Stimulated activated naive CD8-positive, alpha-beta T cell treated with anti-CD3 and anti-CD28 coated beads, Interleukin-15, amount 100 ng/mL, for 72 hours (primary cell): ENCODE data around the gene HLA-DQB1.
A peak's percentile ranks its signal among the peaks of the same experiment; 100 is the strongest.
"Not testable (repeated sequence)": the region's sequence is repeated elsewhere in the genome, so short reads cannot be mapped to it uniquely, and the experiment has no call there.

Experiments
- ATAC-seq: fragments of 150-1000 bp; cut with Tn5 transposase; 2 replicates; pipeline ENCODE4 v1.10.0; 2021; ENCODE audit warnings: mild to moderate bottlenecking, moderate library complexity
- DNase-seq, 2 donors: peaks; one replicate each; pipeline ENCODE4 v3.0.0; 2021 to 2022
- H3K27ac Mint-ChIP-seq, 2 donors: one replicate each; pipeline ENCODE4 v1.8.0; 2022; ENCODE audit warnings: mild to moderate bottlenecking in 2 of 2, mixed read lengths in 2 of 2, moderate library complexity in 2 of 2
- H3K27me3 Mint-ChIP-seq: one replicate; pipeline ENCODE4 v1.8.0; 2022; ENCODE audit warnings: mixed read lengths
- H3K4me1 Mint-ChIP-seq: one replicate; pipeline ENCODE4 v1.8.0; 2022; ENCODE audit warnings: mild to moderate bottlenecking, mixed read lengths
- H3K4me3 Mint-ChIP-seq, 2 donors: one replicate each; pipeline ENCODE4 v1.8.0; 2022; ENCODE audit warnings: mild to moderate bottlenecking in 2 of 2, mixed read lengths in 2 of 2, moderate library complexity in 1 of 2
- H3K9me3 Mint-ChIP-seq, 2 donors: one replicate each; pipeline ENCODE4 v1.8.0; 2022; ENCODE audit warnings: mixed read lengths in 2 of 2

HLA-DQB1 gene

GRCh38 chr6:32666420-32667300 lies at the start of gene HLA-DQB1:
Gene HLA-DQB1, minus strand, starts transcription at chr6:32666657. Its CDS starts 50 bp downstream, at chr6:32666607.
- peak; percentile 41 to 70 for DNase-seq
- ATAC-seq, result peak; percentile 85
- Mint-ChIP-seq H3K27ac (peak within 1 kb of the TSS in 1 of 2 donors; percentile 44), H3K4me1 (peaks cover 41% of the 10 kb centered on the region), H3K4me3 (peak within 1 kb of the TSS; percentile 84), H3K27me3 (peaks cover 39% of the 10 kb centered on the region), H3K9me3 (peaks cover under 1 to 3% of the 10 kb centered on the region in 2 donors)

- peaks cover 8% of the 10 kb centered on the region for H3K27me3 Mint-ChIP-seq
- H3K4me3 Mint-ChIP-seq, result no peak overlapping the region
- ATAC-seq (no peak), DNase-seq (no peak)
- H3K9me3 Mint-ChIP-seq, result no peaks in the 10 kb centered on the region
- no peaks in the 10 kb centered on the region for H3K4me1 Mint-ChIP-seq
- no peak overlapping the region for H3K27ac Mint-ChIP-seq
These were observed 46.8 kb upstream of the HLA-DQB1 start for GRCh38 chr6:32713241-32713640.

- ATAC-seq, result no peak
- no peak for DNase-seq
- peaks cover 0 to 7% of the 10 kb centered on the region in 2 donors for H3K9me3 Mint-ChIP-seq
- no peak overlapping the region for H3K4me3 Mint-ChIP-seq
- H3K4me1 Mint-ChIP-seq, result no peaks in the 10 kb centered on the region
- no peaks in the 10 kb centered on the region for H3K27me3 Mint-ChIP-seq
- no peak overlapping the region for H3K27ac Mint-ChIP-seq
These were observed 43.2 kb upstream of the HLA-DQB1 start for GRCh38 chr6:32709625-32710024.

GRCh38 chr6:32705164-32705563 lies 38.7 kb upstream of the HLA-DQB1 start:
- not testable (repeated sequence) for H3K9me3 Mint-ChIP-seq

GRCh38 chr6:32703347-32703746 lies 36.9 kb upstream of the HLA-DQB1 start:
- no peak for ATAC-seq
- Mint-ChIP-seq H3K4me3 (no peak overlapping the region), H3K27me3 (peaks cover 30% of the 10 kb centered on the region), H3K9me3 (peaks cover 0 to 7% of the 10 kb centered on the region in 2 donors), H3K4me1 (no peaks in the 10 kb centered on the region), H3K27ac (no peak overlapping the region)
- DNase-seq, result no peak

More at GRCh38 chr6:32705164-32705563, 38.7 kb upstream of the HLA-DQB1 start:
- not testable (repeated sequence) for H3K27ac Mint-ChIP-seq, H3K4me1 Mint-ChIP-seq, ATAC-seq, H3K4me3 Mint-ChIP-seq, DNase-seq
- peaks cover 22% of the 10 kb centered on the region for H3K27me3 Mint-ChIP-seq

- no peak overlapping the region for H3K27ac Mint-ChIP-seq
- peak; percentile 72 for ATAC-seq
- DNase-seq, result peak; percentile 18 to 21
- peaks cover 0 to 7% of the 10 kb centered on the region in 2 donors for H3K9me3 Mint-ChIP-seq
- peaks cover 47% of the 10 kb centered on the region for H3K27me3 Mint-ChIP-seq
- H3K4me3 Mint-ChIP-seq, result no peak overlapping the region
- H3K4me1 Mint-ChIP-seq, result no peaks in the 10 kb centered on the region
These were observed 34.1 kb upstream of the HLA-DQB1 start for GRCh38 chr6:32700391-32701040.

- no peak for ATAC-seq
- Mint-ChIP-seq H3K27me3 (peaks cover 71% of the 10 kb centered on the region), H3K4me3 (no peak overlapping the region)
These were observed 30.6 kb upstream of the HLA-DQB1 start for GRCh38 chr6:32697031-32697430.

GRCh38 chr6:32692019-32692418 lies 25.6 kb upstream of the HLA-DQB1 start:
- ATAC-seq, result peak; percentile 80
- Mint-ChIP-seq H3K4me1 (peaks cover 16% of the 10 kb centered on the region), H3K27me3 (peaks cover 41% of the 10 kb centered on the region), H3K27ac (peak overlapping the region in 1 of 2 donors; percentile 47), H3K9me3 (no peaks in the 10 kb centered on the region), H3K4me3 (no peak overlapping the region)
- peak; percentile 36 to 57 for DNase-seq

More at GRCh38 chr6:32697031-32697430, 30.6 kb upstream of the HLA-DQB1 start:
- DNase-seq, result no peak
- no peaks in the 10 kb centered on the region for H3K4me1 Mint-ChIP-seq
- H3K27ac Mint-ChIP-seq, result no peak overlapping the region
- no peaks in the 10 kb centered on the region for H3K9me3 Mint-ChIP-seq

GRCh38 chr6:32689531-32690501 lies 23.4 kb upstream of the HLA-DQB1 start:
- Mint-ChIP-seq H3K27ac (no peak overlapping the region), H3K9me3 (no peaks in the 10 kb centered on the region), H3K27me3 (peaks cover 23% of the 10 kb centered on the region), H3K4me3 (no peak overlapping the region), H3K4me1 (peaks cover 34% of the 10 kb centered on the region)
- ATAC-seq, result no peak
- no peak for DNase-seq

- DNase-seq, result peak; percentile 41 to 58
- peaks cover 40% of the 10 kb centered on the region for H3K4me1 Mint-ChIP-seq
- H3K27ac Mint-ChIP-seq, result peak overlapping the region; percentile 22 to 90
- ATAC-seq, result peak; percentile 99
- H3K4me3 Mint-ChIP-seq, result peak overlapping the region; percentile 51 to 62
- H3K27me3 Mint-ChIP-seq, result no peaks in the 10 kb centered on the region
- peaks cover 0 to 7% of the 10 kb centered on the region in 2 donors for H3K9me3 Mint-ChIP-seq
These were observed 19.1 kb upstream of the HLA-DQB1 start for GRCh38 chr6:32685603-32686002.

- Mint-ChIP-seq H3K4me3 (no peak overlapping the region), H3K27me3 (no peaks in the 10 kb centered on the region), H3K9me3 (peaks cover 0 to 10% of the 10 kb centered on the region in 2 donors), H3K4me1 (peaks cover 38% of the 10 kb centered on the region), H3K27ac (no peak overlapping the region)
- no peak for DNase-seq
- no peak for ATAC-seq
These were observed 17.8 kb upstream of the HLA-DQB1 start for GRCh38 chr6:32684246-32684645.

- Mint-ChIP-seq H3K9me3 (peaks cover 14 to 45% of the 10 kb centered on the region in 2 donors), H3K4me1 (peaks cover 18% of the 10 kb centered on the region), H3K27ac (no peak overlapping the region), H3K4me3 (no peak overlapping the region), H3K27me3 (peaks cover 5% of the 10 kb centered on the region)
- ATAC-seq (no peak), DNase-seq (no peak)
These were observed 13.6 kb upstream of the HLA-DQB1 start for GRCh38 chr6:32680055-32680454.

GRCh38 chr6:32679492-32679891 lies 13.0 kb upstream of the HLA-DQB1 start:
- H3K27me3 Mint-ChIP-seq, result peaks cover 9% of the 10 kb centered on the region
- no peak overlapping the region for H3K4me3 Mint-ChIP-seq
- peaks cover 14 to 49% of the 10 kb centered on the region in 2 donors for H3K9me3 Mint-ChIP-seq
- peaks cover 13% of the 10 kb centered on the region for H3K4me1 Mint-ChIP-seq
- no peak for DNase-seq
- no peak overlapping the region for H3K27ac Mint-ChIP-seq
- no peak for ATAC-seq

- not testable (repeated sequence) for H3K4me1 Mint-ChIP-seq, ATAC-seq, H3K4me3 Mint-ChIP-seq, H3K27ac Mint-ChIP-seq, DNase-seq
- H3K27me3 Mint-ChIP-seq, result peaks cover 20% of the 10 kb centered on the region
- peaks cover 21 to 67% of the 10 kb centered on the region in 2 donors for H3K9me3 Mint-ChIP-seq
These were observed 7.7 kb upstream of the HLA-DQB1 start for GRCh38 chr6:32674123-32674522.

GRCh38 chr6:32671908-32672307 lies 5.5 kb upstream of the HLA-DQB1 start:
- not testable (repeated sequence) for H3K27ac Mint-ChIP-seq, DNase-seq, H3K4me3 Mint-ChIP-seq, ATAC-seq
- Mint-ChIP-seq H3K9me3 (peaks cover 12 to 45% of the 10 kb centered on the region in 2 donors), H3K4me1 (peaks cover 13% of the 10 kb centered on the region), H3K27me3 (peaks cover 22% of the 10 kb centered on the region)
